H1 (cell line): Measurements from ENCODE around the gene TNFRSF13B. TPM values are rescaled to one million over a fixed set of nuclear protein-coding genes. Genes with fewer than 3 reads are reported as not detected.

ENCODE experiments used
- ATF2 ChIP-seq: IDR thresholded peaks from 2 replicates; pipeline ENCODE4 v1.6.1; 2012; ENCODE audit warnings: low read length, inconsistent platforms
- CHD7 ChIP-seq: fragments of 300-600 bp; sonication (generic); IDR thresholded peaks from 2 replicates; pipeline ENCODE4 v1.7.1; 2012; ENCODE audit warnings: low read length, moderate library complexity, mild to moderate bottlenecking, inconsistent platforms; ENCODE audit not compliant: insufficient replicate concordance
- POLR2A ChIP-seq, 2 experiments: IDR thresholded peaks; 1 replicate in 1 of 2; 2 replicates in 1 of 2; pipeline ENCODE4 v1.6.1; 2011; ENCODE audit warnings: low read depth in 2 of 2, low read length in 2 of 2, mild to moderate bottlenecking in 2 of 2; ENCODE audit errors: control extremely low read depth in 1 of 2
- POU5F1 ChIP-seq: IDR thresholded peaks from 2 replicates; pipeline ENCODE4 v1.6.1; 2011; ENCODE audit warnings: low read depth, mild to moderate bottlenecking, low read length, moderate library complexity
- TAF1 ChIP-seq: IDR thresholded peaks from 2 replicates; pipeline ENCODE4 v1.6.1; 2011; ENCODE audit warnings: mild to moderate bottlenecking, low read depth, low read length
- polyA plus RNA-seq, 7 experiments: library from polyadenylated mRNA; depleted of rRNA in 3 of 7; stranded (reverse) in 5 of 7; unstranded in 2 of 7; fragments of >200 nt in 5 of 7; fragments of 200-250 nt in 2 of 7; gene quantifications; 1 replicate in 5 of 7; 2 replicates in 1 of 7; 4 replicates in 1 of 7; pipeline versions ENCODE4 v1.2.1 to v1.2.3, GENCODE V29; 2011 to 2013; ENCODE audit warnings: missing spikeins in 2 of 7, mixed read lengths in 2 of 7
- total RNA-seq: library from RNA; stranded (reverse); fragmentation: NEBNext Ultra II Directional; extraction: Animal tissue kit (Norgen Biotek cat#: 25700); gene quantifications from 2 replicates; pipeline ENCODE4 v1.2.1, GENCODE V29; 2021

The TNFRSF13B gene
- total and polyA plus RNA-seq, 2 of the 8 experiments (the other 6 are each of a cell fraction or from before 2014, with no cell fraction given) = not detected

GRCh38 chr17:16935241-16935663 lies 36.7 kb downstream of the TNFRSF13B start (continued):
- no peak for TF ChIP-seq POU5F1
- no peak for TF ChIP-seq TAF1
- no peak for TF ChIP-seq ATF2
- no peak for TF ChIP-seq CHD7
- TF ChIP-seq POLR2A (IDR thresholded peaks at IDR 0.05; ENCODE audit: control extremely low read depth in 1 of 2, low read depth in 2 of 2, low read length in 2 of 2) = no peak
